Liver (tissue), 9 donors: ENCODE measurements around the gene PLAU. TPM values are rescaled to one million over a fixed set of nuclear protein-coding genes. Genes with fewer than 3 reads are reported as not detected.
"Not testable (repeated sequence)": the region's sequence is repeated elsewhere in the genome, so short reads cannot be mapped to it uniquely, and the experiment has no call there.

Experiments used
- DNase-seq: peaks from one replicate; pipeline ENCODE4 v3.0.0-alpha.2; 2017; ENCODE audit warnings: low spot score
- H3K27ac ChIP-seq, 2 donors: one replicate each; pipeline ENCODE4 v1.7.0; 2013; ENCODE audit warnings: inconsistent platforms in 2 of 2, low read length in 2 of 2, control low read depth in 1 of 2, low read depth in 1 of 2, mild to moderate bottlenecking in 1 of 2
- H3K27me3 ChIP-seq, 4 donors: one replicate each; pipeline versions ENCODE4 v1.6.1 to v1.7.0; 2013; ENCODE audit warnings: low read length in 3 of 4, inconsistent platforms in 1 of 4, mild to moderate bottlenecking in 1 of 4, moderate library complexity in 1 of 4; ENCODE audit not compliant: control insufficient read depth in 4 of 4, insufficient read depth in 4 of 4
- H3K36me3 ChIP-seq, 4 donors: one replicate each; pipeline versions ENCODE4 v1.6.1 to v1.7.0; 2013; ENCODE audit warnings: low read length in 3 of 4, mild to moderate bottlenecking in 3 of 4, low read depth in 1 of 4, moderate library complexity in 1 of 4; ENCODE audit not compliant: control insufficient read depth in 4 of 4, insufficient read depth in 3 of 4
- H3K4me1 ChIP-seq, 4 donors: one replicate each; pipeline versions ENCODE4 v1.6.1 to v1.7.0; 2013; ENCODE audit warnings: low read length in 3 of 4, mild to moderate bottlenecking in 3 of 4, moderate library complexity in 1 of 4; ENCODE audit not compliant: control insufficient read depth in 4 of 4, insufficient read depth in 4 of 4
- H3K4me3 ChIP-seq, 3 donors: one replicate each; pipeline versions ENCODE4 v1.6.1 to v1.7.0; 2013; ENCODE audit warnings: low read length in 3 of 3, control low read depth in 1 of 3, low read depth in 1 of 3, mild to moderate bottlenecking in 1 of 3
- H3K9ac ChIP-seq, 2 donors: one replicate each; pipeline ENCODE4 v1.7.0; 2013; ENCODE audit warnings: low read length in 2 of 2, mild to moderate bottlenecking in 2 of 2, moderate library complexity in 2 of 2, control low read depth in 1 of 2, low read depth in 1 of 2
- H3K9me3 ChIP-seq, 4 donors: one replicate each; pipeline versions ENCODE4 v1.6.1 to v1.7.0; 2013; ENCODE audit warnings: low read length in 3 of 4; ENCODE audit not compliant: control insufficient read depth in 4 of 4
- ATF3 ChIP-seq: IDR thresholded peaks from 2 replicates; pipeline ENCODE4 v1.6.1; 2016; ENCODE audit warnings: antibody characterized with exemption
- EGR1 ChIP-seq, 2 donors: IDR thresholded peaks; 2 replicates each; pipeline ENCODE4 v1.6.1; 2016 to 2018; ENCODE audit warnings: antibody characterized with exemption in 2 of 2, low read depth in 2 of 2
- FOXA1 ChIP-seq: IDR thresholded peaks from 2 replicates; pipeline ENCODE4 v1.6.1; 2016; ENCODE audit warnings: antibody characterized with exemption
- FOXA2 ChIP-seq: IDR thresholded peaks from 2 replicates; pipeline ENCODE4 v1.6.1; 2016; ENCODE audit warnings: antibody characterized with exemption
- GABPA ChIP-seq, 2 donors: IDR thresholded peaks in 1 of 2; conservative IDR thresholded peaks in 1 of 2; 2 replicates each; pipeline ENCODE4 v1.6.1; 2016; ENCODE audit warnings: antibody characterized with exemption in 2 of 2, mild to moderate bottlenecking in 1 of 2, moderate library complexity in 1 of 2
- HNF4A ChIP-seq, 2 donors: conservative IDR thresholded peaks; 2 replicates each; pipeline ENCODE4 v1.6.1; 2016; ENCODE audit warnings: antibody characterized with exemption in 2 of 2, mild to moderate bottlenecking in 2 of 2
- HNF4G ChIP-seq: IDR thresholded peaks from 2 replicates; pipeline ENCODE4 v1.6.1; 2016; ENCODE audit warnings: antibody characterized with exemption
- JUND ChIP-seq, 2 donors: IDR thresholded peaks; 2 replicates each; pipeline ENCODE4 v1.6.1; 2016; ENCODE audit warnings: antibody characterized with exemption in 2 of 2
- NR2F2 ChIP-seq: IDR thresholded peaks from 2 replicates; pipeline ENCODE4 v1.6.1; 2016; ENCODE audit warnings: antibody characterized with exemption
- RAD21 ChIP-seq, 2 donors: IDR thresholded peaks; 2 replicates each; pipeline ENCODE4 v1.6.1; 2016; ENCODE audit warnings: antibody characterized with exemption in 2 of 2, mild to moderate bottlenecking in 2 of 2
- REST ChIP-seq: IDR thresholded peaks from 2 replicates; pipeline ENCODE4 v1.6.1; 2016; ENCODE audit warnings: antibody characterized with exemption, mild to moderate bottlenecking
- RXRA ChIP-seq, 2 donors: IDR thresholded peaks; 2 replicates each; pipeline ENCODE4 v1.6.1; 2017 to 2018; ENCODE audit warnings: antibody characterized with exemption in 2 of 2, mild to moderate bottlenecking in 1 of 2
- SP1 ChIP-seq: IDR thresholded peaks from 2 replicates; pipeline ENCODE4 v1.6.1; 2018; ENCODE audit warnings: antibody characterized with exemption, mild to moderate bottlenecking
- TAF1 ChIP-seq: conservative IDR thresholded peaks from 2 replicates; pipeline ENCODE4 v1.6.1; 2016; ENCODE audit warnings: antibody characterized with exemption, mild to moderate bottlenecking
- YY1 ChIP-seq: IDR thresholded peaks from 2 replicates; pipeline ENCODE4 v1.6.1; 2016; ENCODE audit warnings: antibody characterized with exemption, mild to moderate bottlenecking
- ZBTB33 ChIP-seq: IDR thresholded peaks from 2 replicates; pipeline ENCODE4 v1.6.1; 2016; ENCODE audit warnings: antibody characterized with exemption
- WGBS: extraction: QIAGEN DNeasy Blood & Tissue Kit; methylation state at CpG from one replicate; pipeline ENCODE4 v1.1.7; 2013; 5-methylcytosine and 5-hydroxymethylcytosine counted together
- polyA plus RNA-seq, 2 donors: library from polyadenylated mRNA; stranded (reverse) in 1 of 2; unstranded in 1 of 2; fragments of 200-250 nt in 1 of 2; fragments of >200 nt in 1 of 2; fragmentation: Nextera tagmentation in 1 of 2; extraction: Ambion mirVana in 1 of 2; gene quantifications; one replicate each; pipeline versions ENCODE4 v1.2.1 to v1.2.3, GENCODE V29; 2013 to 2015
- total RNA-seq, 2 donors: library from RNA; depleted of rRNA; stranded (reverse); fragments of >200 nt; gene quantifications; one replicate each; pipeline ENCODE4 v1.2.3, GENCODE V29; 2014
- TF ChIP-seq, protein P1 (sequence below): fragments of 150-350 bp; IDR thresholded peaks from 2 replicates; pipeline ENCODE4 v1.5.1; 2017; ENCODE audit warnings: improper control_type of control experiment, low read depth, low read length; ENCODE audit not compliant: missing input control
- TF ChIP-seq, protein P2 (sequence below): IDR thresholded peaks from 2 replicates; pipeline ENCODE4 v1.6.1; 2016; ENCODE audit warnings: antibody characterized with exemption
- donor health status: healthy.
- donor health status: healthy.
- donor health status: healthy.
- donor health status: healthy.
- donor health status: healthy.

The PLAU gene
- total and polyA plus RNA-seq, 4 donors: 0.40 to 1.0 (median 0.79) TPM

- TF ChIP-seq, protein P1, sequence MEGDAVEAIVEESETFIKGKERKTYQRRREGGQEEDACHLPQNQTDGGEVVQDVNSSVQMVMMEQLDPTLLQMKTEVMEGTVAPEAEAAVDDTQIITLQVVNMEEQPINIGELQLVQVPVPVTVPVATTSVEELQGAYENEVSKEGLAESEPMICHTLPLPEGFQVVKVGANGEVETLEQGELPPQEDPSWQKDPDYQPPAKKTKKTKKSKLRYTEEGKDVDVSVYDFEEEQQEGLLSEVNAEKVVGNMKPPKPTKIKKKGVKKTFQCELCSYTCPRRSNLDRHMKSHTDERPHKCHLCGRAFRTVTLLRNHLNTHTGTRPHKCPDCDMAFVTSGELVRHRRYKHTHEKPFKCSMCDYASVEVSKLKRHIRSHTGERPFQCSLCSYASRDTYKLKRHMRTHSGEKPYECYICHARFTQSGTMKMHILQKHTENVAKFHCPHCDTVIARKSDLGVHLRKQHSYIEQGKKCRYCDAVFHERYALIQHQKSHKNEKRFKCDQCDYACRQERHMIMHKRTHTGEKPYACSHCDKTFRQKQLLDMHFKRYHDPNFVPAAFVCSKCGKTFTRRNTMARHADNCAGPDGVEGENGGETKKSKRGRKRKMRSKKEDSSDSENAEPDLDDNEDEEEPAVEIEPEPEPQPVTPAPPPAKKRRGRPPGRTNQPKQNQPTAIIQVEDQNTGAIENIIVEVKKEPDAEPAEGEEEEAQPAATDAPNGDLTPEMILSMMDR: no peak
- no peak for TF ChIP-seq YY1
Measured at GRCh38 chr10:73894245-73894971, 16.5 kb upstream of the PLAU start (continued).

DNA sequence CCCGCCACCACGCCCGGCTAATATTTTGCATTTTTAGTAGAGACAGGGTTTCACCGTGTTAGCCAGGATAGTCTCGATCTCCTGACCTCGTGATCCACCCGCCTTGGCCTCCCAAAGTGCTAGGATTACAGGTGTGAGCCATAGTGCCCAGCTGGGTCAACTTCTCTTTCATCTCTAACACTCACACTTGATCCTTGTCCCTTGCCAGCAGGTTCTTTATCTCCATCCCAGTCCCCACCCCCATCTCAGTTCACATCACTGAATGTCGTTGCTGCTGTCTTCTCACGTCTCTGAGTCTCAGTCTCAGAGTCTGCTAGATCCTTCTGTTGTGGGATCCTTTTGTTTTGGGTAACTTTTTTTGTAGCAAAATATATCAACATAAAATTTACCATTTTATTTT lies 15.6 kb upstream of the PLAU start:
- H3K9me3 ChIP-seq, H3K27me3 ChIP-seq, H3K27ac ChIP-seq, H3K4me3 ChIP-seq, H3K36me3 ChIP-seq, H3K4me1 ChIP-seq, H3K9ac ChIP-seq, DNase-seq: not testable (repeated sequence)
- 96% methylated on average over 9 of the region's 9 CpGs for WGBS

DNA sequence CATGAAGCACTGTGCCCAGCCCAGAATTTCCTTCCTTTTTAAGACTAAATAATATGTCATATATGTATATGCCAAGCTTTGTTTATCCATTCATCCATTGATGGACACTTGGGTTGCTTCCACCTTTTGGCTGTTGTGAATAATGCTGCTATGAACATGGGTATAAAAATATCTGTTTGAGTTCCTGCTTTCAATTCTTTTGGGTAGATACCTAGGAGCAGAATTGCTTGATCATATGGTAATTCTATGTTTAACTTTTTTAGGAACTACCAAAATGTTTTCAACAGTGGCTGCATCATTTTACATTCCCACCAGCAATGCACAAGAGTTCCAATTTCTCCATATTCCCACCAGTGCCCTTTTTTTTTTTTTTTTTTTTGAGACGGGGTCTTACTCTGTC lies 13.2 kb upstream of the PLAU start:
- Histone ChIP-seq H3K27ac (no peak overlapping the region), H3K4me3 (no peak overlapping the region), H3K27me3 (no peaks in the 10 kb centered on the region), H3K9me3 (no peaks in the 10 kb centered on the region), H3K36me3 (no peaks in the 10 kb centered on the region), H3K4me1 (peaks cover 2 to 15% (median 11%) of the 10 kb centered on the region in 4 donors), H3K9ac (no peak overlapping the region)
- 96% methylated on average over 1 of the region's 1 CpG for WGBS
- TF ChIP-seq HNF4A (conservative IDR thresholded peaks at IDR 0.05) (no peak), RAD21 (IDR thresholded peaks at IDR 0.05) (no peak), FOXA1 (no peak), FOXA2 (no peak), NR2F2 (no peak), JUND (IDR thresholded peaks at IDR 0.05) (no peak), GABPA (IDR thresholded peaks at IDR 0.05 in 1 of 2, conservative IDR thresholded peaks at IDR 0.05 in 1 of 2) (no peak), EGR1 (IDR thresholded peaks at IDR 0.05; ENCODE audit: low read depth in 2 of 2) (no peak), HNF4G (no peak), ATF3 (no peak), ZBTB33 (no peak), TAF1 (no peak), SP1 (no peak), RXRA (IDR thresholded peaks at IDR 0.05) (no peak), YY1 (no peak), REST (no peak)
- TF ChIP-seq, protein P2, sequence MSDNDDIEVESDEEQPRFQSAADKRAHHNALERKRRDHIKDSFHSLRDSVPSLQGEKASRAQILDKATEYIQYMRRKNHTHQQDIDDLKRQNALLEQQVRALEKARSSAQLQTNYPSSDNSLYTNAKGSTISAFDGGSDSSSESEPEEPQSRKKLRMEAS: no peak
- TF ChIP-seq, protein P1: no peak
- DNase-seq: no peak
